Epithelial cell of proximal tubule (primary cell): ENCODE results near the gene PRSS22. TPM values are rescaled to one million over a fixed set of nuclear protein-coding genes. Genes with fewer than 3 reads are reported as not detected.

Experiments
- DNase-seq: peaks from one replicate; pipeline ENCODE4 v3.0.0-alpha.2; 2011; ENCODE audit warnings: low read depth
- H3K4me3 ChIP-seq: 2 replicates; pipeline ENCODE4 v1.5.1; 2011; ENCODE audit warnings: low read depth, mild to moderate bottlenecking, low read length
- CTCF ChIP-seq: conservative IDR thresholded peaks from 2 replicates; pipeline ENCODE4 v1.5.1; 2012; ENCODE audit warnings: low read depth, mild to moderate bottlenecking, low read length
- total RNA-seq: library from RNA; depleted of rRNA; stranded (reverse); fragments of >200 nt; gene quantifications from 2 replicates; pipeline ENCODE4 v1.2.3, GENCODE V29; 2015

Gene PRSS22
- total RNA-seq, 1 donor from 2014 or later, result 11.1 TPM

GRCh38 chr16:2827831-2828520 is 30.0 kb downstream of the PRSS22 start:
- DNase-seq, result no peak
- no peak overlapping the region for H3K4me3 ChIP-seq
- no peak for TF ChIP-seq CTCF

- TF ChIP-seq CTCF, result no peak
Observed at GRCh38 chr16:2827374-2827791, 30.6 kb downstream of the PRSS22 start.

GRCh38 chr16:2826591-2827373 is 31.2 kb downstream of the PRSS22 start:
- no peak for DNase-seq
- H3K4me3 ChIP-seq, result no peak overlapping the region
- no peak for TF ChIP-seq CTCF

More at GRCh38 chr16:2827374-2827791, 30.6 kb downstream of the PRSS22 start:
- no peak overlapping the region for H3K4me3 ChIP-seq
- DNase-seq, result no peak

GRCh38 chr16:2825906-2826305 is 32.1 kb downstream of the PRSS22 start:
- no peak for TF ChIP-seq CTCF
- DNase-seq, result no peak
- H3K4me3 ChIP-seq, result no peak overlapping the region

GRCh38 chr16:2825049-2825742 is 32.8 kb downstream of the PRSS22 start:
- DNase-seq, result no peak
- TF ChIP-seq CTCF, result no peak
- no peak overlapping the region for H3K4me3 ChIP-seq

GRCh38 chr16:2824626-2825025 is 33.3 kb downstream of the PRSS22 start:
- TF ChIP-seq CTCF, result no peak
- no peak overlapping the region for H3K4me3 ChIP-seq
- no peak for DNase-seq
